ENCODE results near the gene LRTM2. TPM values are rescaled to one million over a fixed set of nuclear protein-coding genes. Genes with fewer than 3 reads are reported as not detected.

LRTM2 gene
- total RNA-seq, 4 donors from 2014 or later = not detected

DNA sequence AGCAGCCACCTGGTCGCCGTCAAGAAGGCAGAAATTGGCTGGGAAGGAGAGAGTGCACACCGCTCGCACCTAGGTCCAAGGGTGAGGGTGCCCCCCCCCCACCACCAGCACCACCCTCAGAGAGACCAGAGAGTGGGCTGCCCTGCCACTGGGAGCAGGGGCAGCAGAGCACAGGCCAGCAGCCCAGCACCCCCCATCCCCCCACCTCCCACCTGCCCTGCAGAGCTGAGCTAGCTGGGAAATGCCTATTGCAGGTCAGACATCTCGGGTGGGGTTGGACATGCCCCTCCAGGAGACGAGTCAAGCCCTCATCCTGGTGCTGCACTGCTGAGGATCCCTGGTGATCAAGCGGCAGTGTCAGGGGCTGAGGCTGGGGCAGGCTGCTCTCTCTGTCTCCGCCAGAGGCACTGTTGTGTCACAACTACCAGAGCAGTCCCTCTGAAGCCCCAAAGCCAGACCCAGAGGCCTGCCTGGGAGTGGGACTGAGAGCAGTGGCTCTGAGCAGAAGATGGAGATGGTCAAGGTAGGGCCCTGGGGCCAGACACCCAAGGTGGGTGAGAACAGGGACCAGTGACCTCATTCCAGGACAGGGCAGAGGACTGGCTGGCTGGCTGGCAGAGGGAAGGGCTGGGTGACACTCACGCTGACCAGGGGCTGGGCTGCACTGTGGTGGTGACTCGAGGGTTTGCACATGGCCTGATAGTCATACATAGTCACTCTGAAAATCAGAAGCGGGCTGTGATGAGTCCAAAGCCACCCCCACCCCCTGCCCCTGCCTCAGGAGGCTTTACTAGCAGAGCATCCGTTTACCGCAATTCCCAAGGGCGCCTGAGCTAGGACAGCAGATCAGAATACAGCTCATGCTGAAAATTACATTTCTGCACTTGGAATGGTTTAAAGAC lies 19.7 kb upstream of the LRTM2 start:
- intact Hi-C loops (cut with DNase I) = loop anchor here (10.0 kb wide), 1 partner anchor 234 kb away; no protein-coding TSS in a partner anchor
- H3K4me3 ChIP-seq (replicated peaks in 1 of 3) = no peak overlapping the region
- H3K4me1 ChIP-seq = peaks cover 9 to 15% of the 10 kb centered on the region in 2 donors
- WGBS, 2 donors = 74 to 77% methylated on average over 12 of the region's 14 CpGs
- no peak overlapping the region for H3K27ac ChIP-seq
- H3K36me3 ChIP-seq = no peaks in the 10 kb centered on the region
- DNase-seq = peak in 1 of 2 donors; percentile 59
- TF ChIP-seq, protein P1, sequence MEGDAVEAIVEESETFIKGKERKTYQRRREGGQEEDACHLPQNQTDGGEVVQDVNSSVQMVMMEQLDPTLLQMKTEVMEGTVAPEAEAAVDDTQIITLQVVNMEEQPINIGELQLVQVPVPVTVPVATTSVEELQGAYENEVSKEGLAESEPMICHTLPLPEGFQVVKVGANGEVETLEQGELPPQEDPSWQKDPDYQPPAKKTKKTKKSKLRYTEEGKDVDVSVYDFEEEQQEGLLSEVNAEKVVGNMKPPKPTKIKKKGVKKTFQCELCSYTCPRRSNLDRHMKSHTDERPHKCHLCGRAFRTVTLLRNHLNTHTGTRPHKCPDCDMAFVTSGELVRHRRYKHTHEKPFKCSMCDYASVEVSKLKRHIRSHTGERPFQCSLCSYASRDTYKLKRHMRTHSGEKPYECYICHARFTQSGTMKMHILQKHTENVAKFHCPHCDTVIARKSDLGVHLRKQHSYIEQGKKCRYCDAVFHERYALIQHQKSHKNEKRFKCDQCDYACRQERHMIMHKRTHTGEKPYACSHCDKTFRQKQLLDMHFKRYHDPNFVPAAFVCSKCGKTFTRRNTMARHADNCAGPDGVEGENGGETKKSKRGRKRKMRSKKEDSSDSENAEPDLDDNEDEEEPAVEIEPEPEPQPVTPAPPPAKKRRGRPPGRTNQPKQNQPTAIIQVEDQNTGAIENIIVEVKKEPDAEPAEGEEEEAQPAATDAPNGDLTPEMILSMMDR (IDR thresholded peaks at IDR 0.05) = peak in 4 of 6 experiments; percentile 10 to 58 (median 28)
- TF ChIP-seq POLR2A (IDR thresholded peaks at IDR 0.05) = no peak
- H3K27me3 ChIP-seq = no peaks in the 10 kb centered on the region
- no peaks in the 10 kb centered on the region for H3K9me3 ChIP-seq

DNA sequence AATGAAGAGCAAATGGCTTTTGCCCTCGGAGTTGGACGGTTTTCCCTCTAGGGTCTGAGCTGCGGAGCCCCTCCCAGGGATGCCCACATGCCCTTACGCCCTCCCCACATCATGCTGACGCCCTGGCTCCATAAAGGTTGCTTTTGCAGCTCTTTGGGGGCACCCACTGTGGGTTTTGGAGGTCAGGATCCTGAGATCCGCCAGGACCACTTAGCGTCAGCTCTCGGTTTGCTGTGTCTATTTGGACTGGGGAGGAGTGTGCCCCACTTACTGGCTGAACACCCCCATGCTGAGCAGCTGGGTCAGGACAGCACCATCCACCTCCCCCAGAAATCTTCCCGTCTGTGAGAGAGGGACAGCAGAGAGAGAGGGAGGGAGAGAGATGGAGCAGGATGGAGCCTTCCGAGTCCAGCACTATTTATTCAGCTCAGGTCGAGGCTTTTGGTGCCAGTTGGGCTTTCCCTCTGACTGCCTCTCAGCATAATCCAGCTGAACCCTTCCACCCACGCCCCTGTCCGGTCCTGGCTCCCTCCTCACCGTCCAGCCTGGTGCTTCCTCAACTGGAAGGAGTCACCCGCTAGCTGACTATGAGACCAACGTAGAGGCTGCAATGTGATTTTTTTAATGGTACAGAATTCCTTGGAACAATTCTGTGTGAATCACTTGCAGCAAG lies 18.9 kb upstream of the LRTM2 start:
- Histone ChIP-seq H3K4me3 (replicated peaks in 1 of 3) (no peak overlapping the region), H3K36me3 (no peaks in the 10 kb centered on the region), H3K27ac (no peak overlapping the region), H3K27me3 (no peaks in the 10 kb centered on the region), H3K9me3 (no peaks in the 10 kb centered on the region), H3K4me1 (peaks cover 4 to 12% of the 10 kb centered on the region in 2 donors)
- TF ChIP-seq, protein P1 (IDR thresholded peaks at IDR 0.05) = no peak
- TF ChIP-seq POLR2A (IDR thresholded peaks at IDR 0.05) = no peak
- intact Hi-C loops (cut with DNase I) = loop anchor here (10.0 kb wide), 1 partner anchor 233 kb away; no protein-coding TSS in a partner anchor
- WGBS, 2 donors = 65 to 77% methylated on average over 12 to 16 of the region's 16 CpGs
- no peak for DNase-seq

DNA sequence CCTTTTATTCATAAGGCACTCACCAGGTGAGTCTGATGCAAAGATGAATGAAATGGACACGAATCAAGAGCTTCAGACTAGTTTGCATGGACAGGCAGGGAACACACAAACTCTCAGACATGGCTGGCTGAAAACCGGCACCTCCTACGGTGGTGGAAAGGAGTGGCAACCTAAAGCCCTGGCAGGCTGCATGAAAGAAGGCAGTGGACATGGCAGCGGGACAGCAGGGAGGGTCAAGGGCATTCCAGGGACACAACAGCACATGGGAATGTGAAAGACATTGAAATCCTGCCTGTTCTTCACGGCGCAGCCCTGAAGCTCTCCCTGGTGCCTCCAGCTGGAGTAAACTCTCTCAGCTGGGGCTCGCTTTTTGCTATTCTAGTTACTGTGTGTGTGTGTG lies 16.6 kb upstream of the LRTM2 start:
- TF ChIP-seq, protein P1 (IDR thresholded peaks at IDR 0.05) = no peak
- TF ChIP-seq POLR2A (IDR thresholded peaks at IDR 0.05) = no peak
- WGBS, 2 donors = 70 to 84% methylated on average over 6 to 7 of the region's 7 CpGs
- Histone ChIP-seq H3K9me3 (no peaks in the 10 kb centered on the region), H3K4me1 (peaks cover 0 to 4% of the 10 kb centered on the region in 2 donors), H3K27ac (no peak overlapping the region), H3K27me3 (no peaks in the 10 kb centered on the region), H3K4me3 (replicated peaks in 1 of 3) (no peak overlapping the region), H3K36me3 (no peaks in the 10 kb centered on the region)
- intact Hi-C loops (cut with DNase I) = loop anchor here (10.0 kb wide), 1 partner anchor 231 kb away; no protein-coding TSS in a partner anchor
- DNase-seq = no peak

DNA sequence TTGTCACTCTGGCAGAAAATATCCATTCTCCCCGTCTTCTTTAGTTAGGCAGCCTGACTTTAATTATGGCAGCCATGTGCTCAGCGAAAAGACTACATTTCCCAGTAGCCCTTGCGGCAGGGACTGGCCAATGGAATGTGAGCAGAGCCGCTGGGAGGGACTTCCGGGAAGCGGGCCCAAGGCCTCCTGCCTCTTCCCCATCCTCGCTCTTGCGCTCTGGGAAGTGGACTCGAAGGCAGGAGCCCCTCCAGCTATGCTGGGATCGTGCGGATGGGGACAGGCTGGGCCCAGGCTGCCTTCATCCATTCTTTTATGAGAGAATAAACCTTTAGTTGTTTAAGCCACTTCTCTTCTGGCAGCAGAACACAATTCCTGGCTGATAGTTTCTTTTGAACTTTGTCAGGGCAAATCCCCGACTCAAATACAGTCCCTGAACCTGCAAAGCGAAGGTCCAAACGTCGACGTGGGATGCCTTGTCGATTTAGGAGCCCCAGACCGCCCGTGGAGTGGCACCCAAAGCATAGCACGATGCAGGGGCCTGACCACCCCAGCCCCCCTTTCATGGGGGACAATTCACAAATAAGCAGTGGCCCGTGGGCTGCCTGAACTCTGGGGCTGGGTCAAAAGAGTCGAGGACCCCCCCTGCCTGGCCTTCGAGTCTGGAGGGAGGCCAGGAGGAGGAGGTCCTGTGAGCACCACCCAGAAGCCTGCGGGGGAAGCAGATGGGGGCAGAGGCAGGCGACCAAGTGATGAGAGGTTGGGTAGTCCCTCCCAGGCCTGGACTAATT lies 15.6 kb upstream of the LRTM2 start:
- Histone ChIP-seq H3K4me3 (replicated peaks in 1 of 3) (no peak overlapping the region), H3K27ac (no peak overlapping the region), H3K36me3 (no peaks in the 10 kb centered on the region), H3K9me3 (no peaks in the 10 kb centered on the region), H3K27me3 (no peaks in the 10 kb centered on the region), H3K4me1 (peaks cover 0 to 4% of the 10 kb centered on the region in 2 donors)
- DNase-seq = peak; percentile 85 to 87
- TF ChIP-seq, protein P1 (IDR thresholded peaks at IDR 0.05) = no peak
- no peak for TF ChIP-seq POLR2A (IDR thresholded peaks at IDR 0.05)
- intact Hi-C loops (cut with DNase I) = loop anchor here (10.0 kb wide), 1 partner anchor 230 kb away; no protein-coding TSS in a partner anchor
- 60 to 65% methylated on average over 21 to 25 of the region's 25 CpGs for WGBS, 2 donors
